ENCODE results near the gene NCKAP1.
"Not testable (repeated sequence)": the region's sequence is repeated elsewhere in the genome, so short reads cannot be mapped to it uniquely, and the experiment has no call there.

NCKAP1 gene

GRCh38 chr2:182999348-183000028 is 38.8 kb downstream of the NCKAP1 start:
- DNase-seq: no peak
- Histone ChIP-seq H3K9me3 (no peaks in the 10 kb centered on the region), H3K36me3 (peaks cover 3% of the 10 kb centered on the region; the same call in 1 of the 2 replicates), H3K4me1 (no peaks in the 10 kb centered on the region), H3K27me3 (no peaks in the 10 kb centered on the region), H3K4me3 (ENCODE audit: low read depth, low read length) (no peak overlapping the region)
- no peak for TF ChIP-seq CTCF (IDR thresholded peaks at IDR 0.05; ENCODE audit: low read depth, low read length)

DNA sequence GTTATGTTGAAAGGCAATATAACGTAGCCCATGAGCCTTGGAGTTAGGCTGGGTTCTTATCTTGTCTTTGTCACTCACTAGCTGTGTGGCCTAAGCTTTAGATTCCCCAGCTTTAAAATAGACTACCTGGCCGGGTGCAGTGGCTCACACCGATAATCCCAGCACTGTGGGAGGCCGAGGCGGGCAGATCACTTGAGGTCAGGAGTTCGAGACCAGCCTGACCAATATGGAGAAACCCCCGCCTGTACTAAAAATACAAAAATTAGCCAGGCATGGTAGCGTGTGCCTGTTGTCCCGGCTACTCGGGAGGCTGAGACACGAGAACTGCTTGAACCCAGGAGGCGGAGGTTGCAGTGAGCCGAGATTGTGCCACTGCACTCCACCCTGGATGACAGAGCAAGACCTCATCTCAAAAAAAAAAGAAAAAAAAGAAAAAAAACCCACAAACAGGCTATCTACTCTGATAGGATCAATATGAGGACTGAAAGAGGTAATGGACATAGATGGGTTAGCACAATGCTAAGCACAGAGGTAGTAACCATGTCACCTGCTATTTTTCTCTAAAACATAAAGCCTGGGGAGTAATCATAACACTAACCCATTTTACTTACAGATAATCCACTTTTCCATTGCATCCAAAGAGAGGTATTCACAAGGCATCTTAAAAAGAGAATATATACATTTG is 43.9 kb downstream of the NCKAP1 start:
- Histone ChIP-seq H3K9me3 (no peaks in the 10 kb centered on the region), H3K27me3 (no peaks in the 10 kb centered on the region), H3K36me3 (peaks cover 2% of the 10 kb centered on the region)

DNA sequence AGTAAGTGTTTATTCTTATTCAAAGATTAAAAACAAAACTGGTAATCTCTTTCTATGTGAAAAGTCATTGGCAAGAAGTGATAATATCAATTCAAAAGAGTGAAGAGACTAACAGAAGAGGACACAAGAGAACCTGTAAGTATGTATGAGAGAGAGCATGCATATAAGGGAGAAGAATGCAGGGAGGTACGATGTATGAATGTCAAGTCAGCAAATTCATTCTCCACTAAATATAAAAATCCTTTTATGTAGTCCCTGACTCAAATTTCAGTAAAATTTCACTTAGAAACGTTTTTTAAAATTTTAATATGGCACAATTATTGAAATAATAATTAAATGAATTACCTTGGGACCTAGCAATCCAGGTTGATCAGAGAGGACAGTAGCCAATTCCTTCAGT is 55.3 kb downstream of the NCKAP1 start:
- no peak for DNase-seq
- Histone ChIP-seq H3K4me1 (no peaks in the 10 kb centered on the region), H3K4me3 (ENCODE audit: low read depth, low read length) (no peak overlapping the region), H3K9me3 (no peaks in the 10 kb centered on the region), H3K36me3 (peaks cover 2% of the 10 kb centered on the region; the same call in 1 of the 2 replicates), H3K27me3 (no peaks in the 10 kb centered on the region)
- no peak for TF ChIP-seq CTCF (IDR thresholded peaks at IDR 0.05; ENCODE audit: low read depth, low read length)

More for the DNA sequence above, 43.9 kb downstream of the NCKAP1 start:
- Histone ChIP-seq H3K4me3 (ENCODE audit: low read depth, low read length) (no peak overlapping the region), H3K4me1 (no peaks in the 10 kb centered on the region)
- no peak for DNase-seq
- TF ChIP-seq CTCF (IDR thresholded peaks at IDR 0.05; ENCODE audit: low read depth, low read length): no peak

DNA sequence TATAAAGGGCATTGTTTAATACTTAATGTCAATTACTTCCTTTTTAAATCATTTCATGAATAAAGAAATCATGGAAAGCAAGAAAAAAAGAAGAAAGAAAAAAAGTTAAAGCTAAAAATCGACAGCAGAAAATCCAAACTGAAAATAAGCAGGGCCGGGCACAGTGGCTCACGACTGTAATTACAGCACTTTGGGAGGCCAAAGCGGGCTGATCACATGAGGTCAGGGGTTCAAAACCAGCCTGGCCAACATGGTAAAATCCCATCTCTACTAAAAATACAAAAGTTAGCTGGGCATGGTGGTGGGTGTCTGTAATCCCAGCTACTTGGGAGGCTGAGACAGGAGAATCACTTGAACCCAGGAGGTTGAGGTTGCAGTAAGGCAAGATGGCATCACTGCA is 56.8 kb downstream of the NCKAP1 start:
- not testable (repeated sequence) for H3K4me3 ChIP-seq (ENCODE audit: low read depth, low read length); H3K4me1 ChIP-seq; H3K36me3 ChIP-seq; H3K27me3 ChIP-seq; DNase-seq; H3K9me3 ChIP-seq

DNA sequence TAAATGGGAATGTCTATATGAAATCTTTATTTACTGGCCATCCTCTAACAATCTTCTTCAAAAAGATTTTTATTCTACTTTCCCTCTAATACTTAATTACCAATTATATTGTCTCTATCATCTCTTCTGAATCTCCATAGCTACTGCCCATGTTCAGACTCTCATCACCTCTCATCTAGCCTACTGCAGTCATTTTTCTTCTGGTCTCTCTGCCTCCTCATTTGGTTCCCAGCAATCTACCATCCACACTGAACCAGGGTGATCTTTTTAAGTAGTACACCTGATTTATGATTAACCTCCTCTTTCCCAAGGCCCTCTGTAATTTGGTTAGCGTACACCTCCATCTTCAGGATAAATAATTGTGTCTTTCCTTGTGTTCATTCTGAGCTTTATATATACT is 57.6 kb downstream of the NCKAP1 start:
- Histone ChIP-seq H3K27me3 (no peaks in the 10 kb centered on the region), H3K4me1 (no peaks in the 10 kb centered on the region), H3K4me3 (ENCODE audit: low read depth, low read length) (no peak overlapping the region), H3K36me3 (peaks cover 2% of the 10 kb centered on the region; the same call in 1 of the 2 replicates), H3K9me3 (no peaks in the 10 kb centered on the region)
- DNase-seq: no peak
- no peak for TF ChIP-seq CTCF (IDR thresholded peaks at IDR 0.05; ENCODE audit: low read depth, low read length)

- Histone ChIP-seq H3K9me3 (no peaks in the 10 kb centered on the region), H3K27me3 (no peaks in the 10 kb centered on the region), H3K4me1 (no peaks in the 10 kb centered on the region), H3K36me3 (peaks cover 2% of the 10 kb centered on the region; the same call in 1 of the 2 replicates), H3K4me3 (ENCODE audit: low read depth, low read length) (no peak overlapping the region)
- peak; percentile 22; the same call in 1 of the 2 replicates for TF ChIP-seq CTCF (IDR thresholded peaks at IDR 0.05; ENCODE audit: low read depth, low read length)
- no peak for DNase-seq
Measured at GRCh38 chr2:182980115-182980514, 58.1 kb downstream of the NCKAP1 start.

All from BE2C (cell line).